ENCODE results near the gene ALG8.
A peak's percentile ranks its signal among the peaks of the same experiment; 100 is the strongest.

Gene ALG8

DNA sequence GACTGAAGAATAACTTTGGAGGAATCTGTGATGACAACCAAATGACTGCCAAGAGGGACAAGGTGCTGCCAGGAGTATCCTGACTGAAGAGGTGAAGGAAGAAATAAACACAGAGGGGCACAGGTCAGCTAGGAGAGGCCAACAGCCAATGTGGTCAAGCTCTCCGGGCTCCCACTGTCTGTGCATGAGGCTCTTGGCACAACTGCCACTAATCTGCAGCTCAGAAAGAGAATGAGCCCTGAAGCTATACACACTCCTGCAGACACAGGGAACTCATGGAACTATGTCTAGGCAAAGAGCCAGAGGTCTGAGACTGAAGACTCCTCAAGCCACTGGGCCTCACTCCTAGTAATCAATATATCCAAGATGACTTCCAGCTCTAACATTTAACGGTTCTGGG is 68.8 kb downstream of the ALG8 start:
- H3K36me3 ChIP-seq (replicated peaks in 1 of 2; ENCODE audit: control insufficient read depth in 2 of 2, insufficient read depth in 2 of 2, low read length in 2 of 2): peaks cover 26 to 65% of the 10 kb centered on the region in 2 donors

DNA sequence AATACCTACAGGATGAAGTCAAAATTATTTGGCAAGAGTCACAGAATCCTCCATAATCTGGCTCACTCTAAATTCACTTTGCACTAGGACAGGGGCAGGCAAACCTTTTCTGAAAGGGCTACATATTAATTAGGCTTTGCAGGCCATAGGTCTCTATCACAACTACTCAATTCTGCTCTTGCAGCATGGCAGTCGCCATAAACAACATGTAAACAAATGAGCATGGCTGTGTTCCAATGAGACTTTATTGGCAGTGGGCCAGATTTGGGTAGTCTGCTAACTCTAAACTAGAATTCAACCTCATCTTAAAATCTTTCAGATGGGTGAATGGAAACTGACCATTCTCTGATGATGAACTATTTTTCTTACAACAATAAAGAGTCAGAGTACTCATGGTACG is 70.0 kb downstream of the ALG8 start:
- H3K27ac ChIP-seq (replicated peaks; ENCODE audit: low read length): no peak overlapping the region
- H4K91ac ChIP-seq (ENCODE audit: low read depth, low read length, poor library complexity): no peak overlapping the region
- DNase-seq (ENCODE audit: low spot score): no peak
- no CpG with 5 or more reads among the region's 2 CpGs for WGBS, 2 donors (ENCODE audit: extremely low coverage in 2 of 2, insufficient read length in 2 of 2, insufficient replicate concordance in 1 of 2)
- H2BK5ac ChIP-seq (ENCODE audit: low read length): no peak overlapping the region
- H3K79me1 ChIP-seq (ENCODE audit: low read depth, low read length): peaks cover 2% of the 10 kb centered on the region
- no peak overlapping the region for H3K18ac ChIP-seq (ENCODE audit: low read length)
- no peak overlapping the region for H3K4ac ChIP-seq (ENCODE audit: low read length)
- H3K4me3 ChIP-seq (ENCODE audit: low read length in 2 of 2): no peak overlapping the region
- H3K23ac ChIP-seq (ENCODE audit: low read depth, low read length, poor library complexity): no peak overlapping the region
- peaks cover 24 to 58% of the 10 kb centered on the region in 2 donors for H3K36me3 ChIP-seq (replicated peaks in 1 of 2; ENCODE audit: control insufficient read depth in 2 of 2, insufficient read depth in 2 of 2, low read length in 2 of 2)
- peaks cover 2 to 5% of the 10 kb centered on the region in 2 donors for H3K9me3 ChIP-seq (replicated peaks in 1 of 2; ENCODE audit: control insufficient read depth in 2 of 2, insufficient read depth in 1 of 2, low read depth in 1 of 2, low read length in 2 of 2)
- no peak overlapping the region for H3K9ac ChIP-seq (ENCODE audit: low read depth, low read length, poor library complexity)
- H2BK120ac ChIP-seq (ENCODE audit: low read depth, low read length): no peak overlapping the region
- H2BK12ac ChIP-seq (ENCODE audit: low read length): no peak overlapping the region
- no peaks in the 10 kb centered on the region for H3K27me3 ChIP-seq (ENCODE audit: control insufficient read depth in 3 of 3, insufficient read depth in 3 of 3, low read depth in 1 of 3, low read length in 3 of 3)
- no peak overlapping the region for H2AFZ ChIP-seq (ENCODE audit: low read length)
- H4K8ac ChIP-seq (ENCODE audit: low read depth, low read length): no peak overlapping the region
- no peak overlapping the region for H3K4me2 ChIP-seq (ENCODE audit: insufficient read depth, low read length, poor library complexity, severe bottlenecking)
- H2AK5ac ChIP-seq (ENCODE audit: low read depth, low read length): no peak overlapping the region
- H3K4me1 ChIP-seq (ENCODE audit: control insufficient read depth in 2 of 2, insufficient read depth in 1 of 2, low read depth in 1 of 2, low read length in 2 of 2): no peaks in the 10 kb centered on the region
- no peak overlapping the region for H3K14ac ChIP-seq (ENCODE audit: low read length)
- H2BK15ac ChIP-seq (ENCODE audit: low read length): no peak overlapping the region

More for the DNA sequence above, 68.8 kb downstream of the ALG8 start:
- H3K4ac ChIP-seq (ENCODE audit: low read length): no peak overlapping the region
- no CpG with 5 or more reads among the region's 2 CpGs for WGBS, 2 donors (ENCODE audit: extremely low coverage in 2 of 2, insufficient read length in 2 of 2, insufficient replicate concordance in 1 of 2)
- no peak overlapping the region for H2BK12ac ChIP-seq (ENCODE audit: low read length)
- no peak overlapping the region for H3K4me2 ChIP-seq (ENCODE audit: insufficient read depth, low read length, poor library complexity, severe bottlenecking)
- no peak overlapping the region for H2BK5ac ChIP-seq (ENCODE audit: low read length)
- peaks cover 5% of the 10 kb centered on the region for H3K79me1 ChIP-seq (ENCODE audit: low read depth, low read length)
- no peaks in the 10 kb centered on the region for H3K4me1 ChIP-seq (ENCODE audit: control insufficient read depth in 2 of 2, insufficient read depth in 1 of 2, low read depth in 1 of 2, low read length in 2 of 2)
- H3K27me3 ChIP-seq (ENCODE audit: control insufficient read depth in 3 of 3, insufficient read depth in 3 of 3, low read depth in 1 of 3, low read length in 3 of 3): no peaks in the 10 kb centered on the region
- no peak overlapping the region for H2BK15ac ChIP-seq (ENCODE audit: low read length)
- no peak overlapping the region for H2AK5ac ChIP-seq (ENCODE audit: low read depth, low read length)
- H3K23ac ChIP-seq (ENCODE audit: low read depth, low read length, poor library complexity): no peak overlapping the region
- no peak overlapping the region for H4K91ac ChIP-seq (ENCODE audit: low read depth, low read length, poor library complexity)
- no peak overlapping the region for H2AFZ ChIP-seq (ENCODE audit: low read length)
- no peak overlapping the region for H3K27ac ChIP-seq (replicated peaks; ENCODE audit: low read length)
- no peak overlapping the region for H4K8ac ChIP-seq (ENCODE audit: low read depth, low read length)
- peaks cover 2 to 5% of the 10 kb centered on the region in 2 donors for H3K9me3 ChIP-seq (replicated peaks in 1 of 2; ENCODE audit: control insufficient read depth in 2 of 2, insufficient read depth in 1 of 2, low read depth in 1 of 2, low read length in 2 of 2)
- no peak overlapping the region for H3K9ac ChIP-seq (ENCODE audit: low read depth, low read length, poor library complexity)
- DNase-seq (ENCODE audit: low spot score): no peak
- H3K14ac ChIP-seq (ENCODE audit: low read length): no peak overlapping the region
- H2BK120ac ChIP-seq (ENCODE audit: low read depth, low read length): no peak overlapping the region
- no peak overlapping the region for H3K4me3 ChIP-seq (ENCODE audit: low read length in 2 of 2)
- no peak overlapping the region for H3K18ac ChIP-seq (ENCODE audit: low read length)

DNA sequence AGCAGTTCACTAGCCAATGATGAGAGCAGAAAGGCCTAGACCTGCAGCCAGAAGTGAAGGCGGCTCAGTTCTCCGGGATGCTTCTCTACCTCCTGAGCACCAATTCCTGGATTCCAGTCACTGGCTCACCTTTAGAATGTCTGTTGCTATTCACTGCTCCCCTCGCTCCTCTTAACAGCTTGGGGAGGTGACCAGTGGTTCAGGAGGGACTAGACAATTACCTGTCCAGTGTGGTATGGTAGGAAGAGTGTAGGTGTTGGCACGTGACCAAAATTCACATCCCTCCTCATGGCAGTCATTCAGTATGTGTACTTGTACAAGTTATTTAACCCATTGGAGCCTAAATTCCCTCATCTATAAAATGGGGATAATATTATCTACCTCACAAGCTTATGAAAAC is 71.7 kb downstream of the ALG8 start:
- Histone ChIP-seq H2AFZ (ENCODE audit: low read length) (no peak overlapping the region), H2BK12ac (ENCODE audit: low read length) (no peak overlapping the region), H4K8ac (ENCODE audit: low read depth, low read length) (no peak overlapping the region), H3K23ac (ENCODE audit: low read depth, low read length, poor library complexity) (no peak overlapping the region), H2AK5ac (ENCODE audit: low read depth, low read length) (no peak overlapping the region), H3K27ac (replicated peaks; ENCODE audit: low read length) (no peak overlapping the region), H3K4ac (ENCODE audit: low read length) (no peak overlapping the region), H2BK120ac (ENCODE audit: low read depth, low read length) (no peak overlapping the region), H3K14ac (ENCODE audit: low read length) (no peak overlapping the region), H3K4me2 (ENCODE audit: insufficient read depth, low read length, poor library complexity, severe bottlenecking) (no peak overlapping the region), H2BK15ac (ENCODE audit: low read length) (no peak overlapping the region), H3K79me1 (ENCODE audit: low read depth, low read length) (peaks cover 2% of the 10 kb centered on the region), H3K9ac (ENCODE audit: low read depth, low read length, poor library complexity) (peak overlapping the region; percentile 9), H3K36me3 (replicated peaks in 1 of 2; ENCODE audit: control insufficient read depth in 2 of 2, insufficient read depth in 2 of 2, low read length in 2 of 2) (peaks cover 24 to 52% of the 10 kb centered on the region in 2 donors), H2BK5ac (ENCODE audit: low read length) (no peak overlapping the region), H3K4me1 (ENCODE audit: control insufficient read depth in 2 of 2, insufficient read depth in 1 of 2, low read depth in 1 of 2, low read length in 2 of 2) (no peaks in the 10 kb centered on the region), H3K27me3 (ENCODE audit: control insufficient read depth in 3 of 3, insufficient read depth in 3 of 3, low read depth in 1 of 3, low read length in 3 of 3) (no peaks in the 10 kb centered on the region), H4K91ac (ENCODE audit: low read depth, low read length, poor library complexity) (no peak overlapping the region), H3K9me3 (replicated peaks in 1 of 2; ENCODE audit: control insufficient read depth in 2 of 2, insufficient read depth in 1 of 2, low read depth in 1 of 2, low read length in 2 of 2) (peaks cover 2 to 5% of the 10 kb centered on the region in 2 donors), H3K18ac (ENCODE audit: low read length) (no peak overlapping the region), H3K4me3 (ENCODE audit: low read length in 2 of 2) (no peak overlapping the region)
- WGBS, 2 donors (ENCODE audit: extremely low coverage in 2 of 2, insufficient read length in 2 of 2, insufficient replicate concordance in 1 of 2): no CpG with 5 or more reads among the region's 4 CpGs
- no peak for DNase-seq (ENCODE audit: low spot score)

DNA sequence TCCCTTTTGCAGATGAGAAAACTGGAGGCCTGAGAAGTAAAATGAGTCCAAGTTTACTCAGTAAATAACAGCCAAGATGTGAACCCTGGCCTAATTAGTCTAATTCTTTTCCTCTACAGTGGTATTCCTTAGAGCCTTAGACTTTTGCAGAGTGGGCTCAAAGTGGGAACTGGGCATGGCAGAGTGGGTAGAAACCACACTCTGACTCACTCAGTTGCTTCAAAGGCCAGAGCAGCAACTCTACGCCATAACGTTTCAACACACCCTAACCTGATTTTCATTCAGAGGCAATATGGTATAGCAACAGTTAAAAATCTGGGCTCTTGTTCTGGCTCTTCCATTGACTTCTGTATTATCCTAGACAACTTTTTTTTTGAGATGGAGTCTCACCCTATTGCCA is 73.0 kb downstream of the ALG8 start:
- Histone ChIP-seq H2BK5ac (ENCODE audit: low read length) (no peak overlapping the region), H3K27ac (replicated peaks; ENCODE audit: low read length) (no peak overlapping the region), H2BK120ac (ENCODE audit: low read depth, low read length) (no peak overlapping the region), H3K9me3 (replicated peaks in 1 of 2; ENCODE audit: control insufficient read depth in 2 of 2, insufficient read depth in 1 of 2, low read depth in 1 of 2, low read length in 2 of 2) (peaks cover 2 to 5% of the 10 kb centered on the region in 2 donors), H3K36me3 (replicated peaks in 1 of 2; ENCODE audit: control insufficient read depth in 2 of 2, insufficient read depth in 2 of 2, low read length in 2 of 2) (peaks cover 18 to 42% of the 10 kb centered on the region in 2 donors), H3K27me3 (ENCODE audit: control insufficient read depth in 3 of 3, insufficient read depth in 3 of 3, low read depth in 1 of 3, low read length in 3 of 3) (no peaks in the 10 kb centered on the region), H3K4me3 (ENCODE audit: low read length in 2 of 2) (no peak overlapping the region), H4K8ac (ENCODE audit: low read depth, low read length) (no peak overlapping the region), H3K18ac (ENCODE audit: low read length) (no peak overlapping the region), H4K91ac (ENCODE audit: low read depth, low read length, poor library complexity) (no peak overlapping the region), H3K79me1 (ENCODE audit: low read depth, low read length) (peaks cover 2% of the 10 kb centered on the region), H2AFZ (ENCODE audit: low read length) (no peak overlapping the region), H3K14ac (ENCODE audit: low read length) (no peak overlapping the region), H3K9ac (ENCODE audit: low read depth, low read length, poor library complexity) (no peak overlapping the region), H2BK12ac (ENCODE audit: low read length) (no peak overlapping the region), H3K4ac (ENCODE audit: low read length) (no peak overlapping the region), H3K4me1 (ENCODE audit: control insufficient read depth in 2 of 2, insufficient read depth in 1 of 2, low read depth in 1 of 2, low read length in 2 of 2) (no peaks in the 10 kb centered on the region), H2BK15ac (ENCODE audit: low read length) (no peak overlapping the region), H3K23ac (ENCODE audit: low read depth, low read length, poor library complexity) (no peak overlapping the region), H2AK5ac (ENCODE audit: low read depth, low read length) (no peak overlapping the region), H3K4me2 (ENCODE audit: insufficient read depth, low read length, poor library complexity, severe bottlenecking) (no peak overlapping the region)
- WGBS, 2 donors (ENCODE audit: extremely low coverage in 2 of 2, insufficient read length in 2 of 2, insufficient replicate concordance in 1 of 2): no CpG with 5 or more reads among the region's 2 CpGs
- DNase-seq (ENCODE audit: low spot score): no peak
